Sigmoid colon (tissue), 4 donors: ENCODE data around the gene PLEKHA6.

Source experiments
- CTCF ChIP-seq, 4 experiments: fragments of 450-650 bp in 3 of 4; fragments of 200-600 bp in 1 of 4; IDR thresholded peaks; one replicate each; pipeline ENCODE4 v1.5.1; 2016 to 2019; ENCODE audit warnings: antibody characterized with exemption in 4 of 4, mild to moderate bottlenecking in 3 of 4, moderate library complexity in 2 of 4
- EP300 ChIP-seq, 4 donors: sonication (generic); formaldehyde crosslinking; IDR thresholded peaks; one replicate each; pipeline ENCODE4 v1.6.1; 2017; ENCODE audit warnings: antibody characterized with exemption in 4 of 4
- POLR2A ChIP-seq, 2 donors: fragments of 450-650 bp; IDR thresholded peaks; one replicate each; pipeline ENCODE4 v1.6.1; 2016; ENCODE audit warnings: antibody characterized with exemption in 2 of 2, mild to moderate bottlenecking in 2 of 2, moderate library complexity in 2 of 2

GRCh38 chr1:204194080-204194479 is 165.6 kb downstream of the PLEKHA6 start:
- TF ChIP-seq POLR2A (IDR thresholded peaks at IDR 0.05): no peak
- no peak for TF ChIP-seq CTCF (IDR thresholded peaks at IDR 0.05)
- TF ChIP-seq EP300 (IDR thresholded peaks at IDR 0.05): no peak
